Panc1 (cell line): ENCODE measurements around the gene ZNF664. TPM values are rescaled to one million over a fixed set of nuclear protein-coding genes. Genes with fewer than 3 reads are reported as not detected.

Experiments
- ATAC-seq: fragments of 200-7000 bp; cut with Tn5 transposase; 2 replicates; pipeline ENCODE4 v1.9.1; 2020; ENCODE audit warnings: mild to moderate bottlenecking, moderate library complexity
- BruUV-seq: library from RNA; stranded (reverse); fragments of 400-500 nt; replicated peaks from 2 replicates; lab custom pipeline; 2021; lab: Mats Ljungman, UMichigan
- CTCF ChIA-PET: fragments of 300-600 bp; sonication (Branson Sonifier 250); formaldehyde crosslinking; loops from one replicate; lab custom pipeline; 2022; ENCODE audit warnings: antibody characterized with exemption; lab: Charles Lee
- POLR2A ChIA-PET: fragments of 300-600 bp; sonication (Branson Sonifier 250); formaldehyde crosslinking; loops from one replicate; lab custom pipeline; 2022; ENCODE audit warnings: antibody characterized with exemption; lab: Charles Lee
- DNase-seq: peaks from one replicate; pipeline ENCODE4 v3.0.0-alpha.2; 2010; ENCODE audit warnings: low read depth, low spot score
- H3K27ac ChIP-seq: 2 replicates; pipeline ENCODE4 v1.5.1; 2011; ENCODE audit warnings: mild to moderate bottlenecking, low read length, inconsistent platforms
- H3K27me3 ChIP-seq: fragments of 200-500 bp; sonication (Bioruptor generic); 2 replicates; pipeline ENCODE4 v1.6.0; 2014; ENCODE audit warnings: low read length, inconsistent platforms; ENCODE audit not compliant: control insufficient read depth, insufficient read depth
- H3K36me3 ChIP-seq: fragments of 200-500 bp; sonication (Bioruptor generic); 2 replicates; pipeline ENCODE4 v1.5.1; 2014; ENCODE audit warnings: inconsistent platforms, mild to moderate bottlenecking, low read length, moderate library complexity; ENCODE audit not compliant: control insufficient read depth, insufficient read depth
- H3K4me1 ChIP-seq: 2 replicates; pipeline ENCODE4 v1.5.1; 2011; ENCODE audit warnings: inconsistent platforms, mild to moderate bottlenecking, low read length, moderate library complexity; ENCODE audit not compliant: control insufficient read depth, insufficient read depth
- H3K4me3 ChIP-seq, 2 experiments: 2 replicates each; pipeline ENCODE4 v1.5.1; 2011 to 2012; ENCODE audit warnings: low read depth in 2 of 2, low read length in 2 of 2, mild to moderate bottlenecking in 2 of 2, inconsistent platforms in 1 of 2, moderate library complexity in 1 of 2
- H3K9me3 ChIP-seq: fragments of 200-500 bp; sonication (Bioruptor generic); 2 replicates; pipeline ENCODE4 v1.5.1; 2014; ENCODE audit warnings: low read depth, mild to moderate bottlenecking, inconsistent platforms, low read length, moderate library complexity; ENCODE audit not compliant: control insufficient read depth, insufficient read depth
- CTCF ChIP-seq: fragments of 450-650 bp; IDR thresholded peaks from 2 replicates; pipeline ENCODE4 v1.5.1; 2017; ENCODE audit warnings: mild to moderate bottlenecking
- POLR2AphosphoS5 ChIP-seq: IDR thresholded peaks from 2 replicates; pipeline ENCODE4 v1.6.1; 2012; ENCODE audit warnings: mild to moderate bottlenecking, low read depth, low read length, moderate library complexity
- REST ChIP-seq, 2 experiments: IDR thresholded peaks; 2 replicates each; pipeline ENCODE4 v1.6.1; 2011 to 2012; ENCODE audit warnings: low read depth in 2 of 2, control low read depth in 1 of 2, low read length in 1 of 2, mild to moderate bottlenecking in 1 of 2, moderate library complexity in 1 of 2; ENCODE audit not compliant: insufficient read depth in 1 of 2
- SIN3A ChIP-seq: IDR thresholded peaks from 2 replicates; pipeline ENCODE4 v1.6.1; 2012; ENCODE audit warnings: low read depth, mild to moderate bottlenecking, low read length, moderate library complexity, borderline replicate concordance; ENCODE audit not compliant: insufficient read depth
- TCF7L2 ChIP-seq: IDR thresholded peaks from 2 replicates; pipeline ENCODE4 v1.6.1; 2011; ENCODE audit warnings: mild to moderate bottlenecking, low read depth, low read length, inconsistent platforms
- in situ Hi-C: cut with HindIII; loops from 2 replicates; pipeline ENCODE4 v1.10.0; 2016; ENCODE audit warnings: low sequenced_read_pairs, low pct_unique_long_range_greater_than_20kb
- intact Hi-C: fragments of 100-400 bp; cut with micrococcal nuclease; formaldehyde crosslinking; loops from one replicate; pipeline ENCODE4 v1.10.0; 2022; ENCODE audit not compliant: unreplicated experiment
- total RNA-seq: library from RNA; stranded (reverse); gene quantifications from one replicate; pipeline ENCODE4 v1.2.1, GENCODE V29; 2021; ENCODE audit not compliant: unreplicated experiment

ZNF664 gene
- total RNA-seq, 1 experiment from 2014 or later = 115 TPM

GRCh38 chr12:124046456-124046740, 73.4 kb downstream of the ZNF664 start:
- in situ Hi-C loops = no loop called here
- no peak for TF ChIP-seq TCF7L2
- no peaks in the 10 kb centered on the region for H3K4me1 ChIP-seq
- H3K27me3 ChIP-seq = no peaks in the 10 kb centered on the region
- intact Hi-C loops = no loop called here
- H3K27ac ChIP-seq = no peak overlapping the region
- peaks cover 5% of the 10 kb centered on the region; the same call in 1 of the 2 replicates for H3K9me3 ChIP-seq
- CTCF ChIA-PET = no interaction called here
- DNase-seq (no peak), ATAC-seq (no peak)
- H3K4me3 ChIP-seq = no peak overlapping the region
- no TSS peak for BruUV-seq
- no peaks in the 10 kb centered on the region for H3K36me3 ChIP-seq
- POLR2A ChIA-PET = no interaction called here

DNA sequence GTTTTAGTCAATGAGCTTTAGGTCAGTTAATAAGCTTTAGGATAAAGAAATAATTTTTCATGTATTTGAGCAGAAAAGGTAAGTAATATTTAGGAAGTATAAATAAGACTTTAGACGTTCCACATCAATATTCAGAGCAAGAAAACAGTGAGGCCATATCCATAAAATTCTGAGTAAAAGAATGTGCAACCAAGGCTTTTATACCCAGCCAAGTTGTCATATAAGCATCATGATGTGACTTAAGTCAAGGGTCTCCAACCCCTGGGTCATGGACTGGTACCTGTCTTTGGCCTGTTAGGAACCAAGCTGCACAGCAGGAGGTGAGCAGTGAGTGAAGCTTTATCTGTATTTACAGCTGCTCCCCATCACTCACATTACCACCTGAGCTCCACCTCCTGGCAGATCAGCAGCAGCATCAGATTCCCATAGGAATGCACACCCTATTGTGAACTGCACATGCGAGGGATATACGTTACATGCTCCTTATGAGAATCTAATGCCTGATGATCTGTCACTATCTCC, 74.1 kb downstream of the ZNF664 start:
- no peak for ATAC-seq
- in situ Hi-C loops = no loop called here
- CTCF ChIA-PET = no interaction called here

More for the DNA sequence above, 74.1 kb downstream of the ZNF664 start:
- POLR2A ChIA-PET = no interaction called here
- H3K36me3 ChIP-seq = no peaks in the 10 kb centered on the region
- H3K4me1 ChIP-seq = no peaks in the 10 kb centered on the region
- TF ChIP-seq CTCF (no peak), SIN3A (no peak), REST (IDR thresholded peaks at IDR 0.05; ENCODE audit: insufficient read depth in 1 of 2, low read depth in 2 of 2, low read length in 1 of 2) (no peak), POLR2AphosphoS5 (no peak), TCF7L2 (no peak)
- H3K9me3 ChIP-seq = peaks cover 5% of the 10 kb centered on the region; the same call in 1 of the 2 replicates
- BruUV-seq = no TSS peak
- no peak for DNase-seq
- intact Hi-C loops = no loop called here
- no peak overlapping the region for H3K27ac ChIP-seq
- no peaks in the 10 kb centered on the region for H3K27me3 ChIP-seq
- no peak overlapping the region for H3K4me3 ChIP-seq
